Gastrocnemius medialis (tissue), 4 donors: ENCODE measurements around the gene MAVS. TPM values are rescaled to one million over a fixed set of nuclear protein-coding genes. Genes with fewer than 3 reads are reported as not detected.

Experiments
- ATAC-seq, 2 donors: fragments of 150-250 bp; one replicate each; pipeline ENCODE4 v1.9.1; 2016
- DNase-seq, 2 donors: peaks; one replicate each; pipeline ENCODE4 v3.0.0-alpha.2; 2019
- H3K27ac ChIP-seq, 4 donors: fragments of 200-600 bp; sonication (generic); 1 replicate in 1 of 4; 2 replicates in 3 of 4; pipeline ENCODE4 v1.5.1; 2016 to 2018; ENCODE audit warnings: mild to moderate bottlenecking in 2 of 4, moderate library complexity in 1 of 4
- H3K27me3 ChIP-seq, 3 donors: fragments of 200-600 bp; sonication (generic) in 2 of 3; 1 replicate in 1 of 3; 2 replicates in 2 of 3; pipeline versions ENCODE4 v1.5.1 to v1.6.0; 2016 to 2019; ENCODE audit warnings: mild to moderate bottlenecking in 1 of 3, moderate library complexity in 1 of 3
- H3K36me3 ChIP-seq, 2 donors: fragments of 200-600 bp; sonication (generic) in 1 of 2; one replicate each; pipeline ENCODE4 v1.5.1; 2017 to 2018
- H3K4me1 ChIP-seq, 2 donors: fragments of 200-600 bp; sonication (generic) in 1 of 2; one replicate each; pipeline ENCODE4 v1.5.1; 2016 to 2017; ENCODE audit warnings: mild to moderate bottlenecking in 2 of 2
- H3K4me3 ChIP-seq, 4 donors: fragments of 200-600 bp; sonication (generic) in 3 of 4; 1 replicate in 1 of 4; 2 replicates in 3 of 4; pipeline ENCODE4 v1.5.1; 2016 to 2019; ENCODE audit warnings: mild to moderate bottlenecking in 2 of 4
- H3K9me3 ChIP-seq, 3 donors: fragments of 200-600 bp; sonication (generic) in 2 of 3; 1 replicate in 1 of 3; 2 replicates in 2 of 3; pipeline ENCODE4 v1.5.1; 2016 to 2019
- POLR2A ChIP-seq, 2 donors: fragments of 450-650 bp; IDR thresholded peaks; one replicate each; pipeline ENCODE4 v1.6.1; 2017; ENCODE audit warnings: antibody characterized with exemption in 2 of 2, mild to moderate bottlenecking in 2 of 2, moderate library complexity in 2 of 2
- in situ Hi-C, 4 donors: fragments of 200-750 bp; cut with MboI; loops; one replicate each; pipeline versions ENCODE4 v1.15.0 to v1.8.0; 2017; ENCODE audit warnings: low sequenced_read_pairs in 4 of 4
- intact Hi-C: fragments of 100-400 bp; cut with DNase I; formaldehyde crosslinking; loops from one replicate; pipeline ENCODE4 v1.15.1; 2023; ENCODE audit warnings: low total_unique reads
- total RNA-seq, 4 donors: library from RNA; depleted of rRNA; stranded (reverse); fragments of >200 nt; gene quantifications; one replicate each; pipeline versions ENCODE4 v1.1.0 to v1.2.3, GENCODE V29; 2016
- TF ChIP-seq, protein P1 (sequence below), 5 experiments: fragments of 450-650 bp in 3 of 5; fragments of 200-600 bp in 2 of 5; sonication (generic) in 2 of 5; IDR thresholded peaks in 4 of 5; conservative IDR thresholded peaks in 1 of 5; 1 replicate in 4 of 5; 2 replicates in 1 of 5; pipeline ENCODE4 v1.5.1; 2016 to 2019; ENCODE audit warnings: antibody characterized with exemption in 5 of 5, mild to moderate bottlenecking in 3 of 5, moderate library complexity in 3 of 5

MAVS gene
- total RNA-seq, 4 donors from 2014 or later: 37.9 to 64.5 (median 44.4) TPM

DNA sequence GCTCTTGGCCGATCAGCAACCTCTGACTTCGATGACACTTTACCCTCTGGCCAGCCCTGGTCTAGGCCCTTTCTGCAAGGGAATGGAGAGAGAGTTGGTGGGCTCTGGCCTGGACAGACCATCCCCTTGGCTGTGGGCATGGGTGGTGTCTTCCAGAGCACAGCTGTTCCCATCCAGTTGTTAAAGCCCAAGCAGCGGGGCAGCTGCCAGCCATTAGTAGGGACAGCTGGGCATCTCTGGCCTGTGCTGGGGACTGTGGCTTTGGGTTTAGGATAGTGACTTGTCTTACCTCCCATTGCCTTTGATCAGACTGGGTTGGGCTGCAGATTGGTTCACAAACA, 47.8 kb upstream of the MAVS start:
- Histone ChIP-seq H3K9me3 (no peaks in the 10 kb centered on the region), H3K4me3 (no peak overlapping the region), H3K4me1 (peaks cover 0 to 5% of the 10 kb centered on the region in 2 donors), H3K27ac (peak overlapping the region in 1 of 4 donors; percentile 48), H3K27me3 (no peaks in the 10 kb centered on the region), H3K36me3 (no peaks in the 10 kb centered on the region)
- no peak for DNase-seq
- TF ChIP-seq, protein P1, sequence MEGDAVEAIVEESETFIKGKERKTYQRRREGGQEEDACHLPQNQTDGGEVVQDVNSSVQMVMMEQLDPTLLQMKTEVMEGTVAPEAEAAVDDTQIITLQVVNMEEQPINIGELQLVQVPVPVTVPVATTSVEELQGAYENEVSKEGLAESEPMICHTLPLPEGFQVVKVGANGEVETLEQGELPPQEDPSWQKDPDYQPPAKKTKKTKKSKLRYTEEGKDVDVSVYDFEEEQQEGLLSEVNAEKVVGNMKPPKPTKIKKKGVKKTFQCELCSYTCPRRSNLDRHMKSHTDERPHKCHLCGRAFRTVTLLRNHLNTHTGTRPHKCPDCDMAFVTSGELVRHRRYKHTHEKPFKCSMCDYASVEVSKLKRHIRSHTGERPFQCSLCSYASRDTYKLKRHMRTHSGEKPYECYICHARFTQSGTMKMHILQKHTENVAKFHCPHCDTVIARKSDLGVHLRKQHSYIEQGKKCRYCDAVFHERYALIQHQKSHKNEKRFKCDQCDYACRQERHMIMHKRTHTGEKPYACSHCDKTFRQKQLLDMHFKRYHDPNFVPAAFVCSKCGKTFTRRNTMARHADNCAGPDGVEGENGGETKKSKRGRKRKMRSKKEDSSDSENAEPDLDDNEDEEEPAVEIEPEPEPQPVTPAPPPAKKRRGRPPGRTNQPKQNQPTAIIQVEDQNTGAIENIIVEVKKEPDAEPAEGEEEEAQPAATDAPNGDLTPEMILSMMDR (IDR thresholded peaks at IDR 0.05 in 4 of 5, conservative IDR thresholded peaks at IDR 0.05 in 1 of 5): no peak
- no peak for TF ChIP-seq POLR2A (IDR thresholded peaks at IDR 0.05)
- no peak for ATAC-seq
- in situ Hi-C loops (no loop called here), intact Hi-C loops (no loop called here)

DNA sequence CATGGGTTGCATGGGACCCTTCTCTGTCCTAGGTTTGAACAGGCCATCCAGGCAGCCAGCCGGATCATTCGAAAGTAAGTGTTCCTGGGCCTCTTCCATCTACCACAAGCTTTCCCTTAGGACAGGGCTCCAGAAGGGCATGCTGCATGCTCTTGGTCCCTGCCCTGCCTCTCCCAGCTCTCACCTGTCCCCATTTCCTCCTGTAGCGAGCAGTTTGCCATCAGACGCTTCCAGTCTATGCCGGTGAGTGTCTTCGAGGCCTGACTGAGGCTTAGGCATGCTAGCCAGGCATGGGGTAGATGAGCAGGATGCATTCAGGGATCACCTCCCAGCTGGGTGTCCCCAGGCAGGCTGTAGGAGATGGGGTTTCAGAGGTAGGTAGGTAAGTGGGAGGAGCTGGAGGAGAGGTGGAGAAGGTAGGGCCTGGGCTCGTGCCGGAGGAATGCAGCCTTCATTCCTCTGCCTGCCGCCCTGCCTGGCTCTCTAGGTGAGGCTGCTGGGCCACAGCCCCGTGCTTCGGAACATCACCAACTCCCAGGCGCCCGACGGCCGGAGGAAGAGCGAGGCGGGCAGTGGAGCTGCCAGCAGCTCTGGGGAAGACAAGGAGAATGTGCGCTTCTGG, 46.3 kb upstream of the MAVS start:
- peaks cover 0 to 5% of the 10 kb centered on the region in 2 donors for H3K4me1 ChIP-seq
- H3K9me3 ChIP-seq: no peaks in the 10 kb centered on the region
- in situ Hi-C loops (no loop called here), intact Hi-C loops (no loop called here)
- no peak for ATAC-seq
- H3K27me3 ChIP-seq: no peaks in the 10 kb centered on the region
- H3K27ac ChIP-seq: no peak overlapping the region
- H3K4me3 ChIP-seq: no peak overlapping the region
- no peak for TF ChIP-seq POLR2A (IDR thresholded peaks at IDR 0.05)
- TF ChIP-seq, protein P1 (IDR thresholded peaks at IDR 0.05 in 4 of 5, conservative IDR thresholded peaks at IDR 0.05 in 1 of 5): no peak
- no peak for DNase-seq
- no peaks in the 10 kb centered on the region for H3K36me3 ChIP-seq

DNA sequence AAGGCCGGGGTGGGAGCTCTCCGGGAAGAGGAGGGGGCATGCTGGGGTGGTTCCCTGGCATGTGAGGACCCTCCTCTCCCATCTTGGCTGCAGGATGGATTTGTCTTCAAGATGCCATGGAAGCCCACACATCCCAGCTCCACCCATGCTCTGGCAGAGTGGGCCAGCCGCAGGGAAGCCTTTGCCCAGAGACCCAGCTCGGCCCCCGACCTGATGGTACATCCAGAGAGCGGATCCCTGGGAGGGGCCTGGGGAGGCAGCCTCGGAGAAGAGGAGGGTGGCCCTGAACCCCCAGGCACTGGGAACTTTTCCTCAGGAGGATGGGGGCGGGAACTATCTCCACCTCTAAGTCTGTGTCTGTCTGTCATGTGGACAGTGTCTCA, 45.8 kb upstream of the MAVS start:
- Histone ChIP-seq H3K27me3 (no peaks in the 10 kb centered on the region), H3K9me3 (no peaks in the 10 kb centered on the region), H3K27ac (no peak overlapping the region), H3K36me3 (no peaks in the 10 kb centered on the region), H3K4me1 (peaks cover 5 to 8% of the 10 kb centered on the region in 2 donors), H3K4me3 (no peak overlapping the region)
- ATAC-seq (no peak), DNase-seq (no peak)
- no peak for TF ChIP-seq POLR2A (IDR thresholded peaks at IDR 0.05)
- TF ChIP-seq, protein P1 (IDR thresholded peaks at IDR 0.05 in 4 of 5, conservative IDR thresholded peaks at IDR 0.05 in 1 of 5): no peak
- intact Hi-C loops (no loop called here), in situ Hi-C loops (no loop called here)

DNA sequence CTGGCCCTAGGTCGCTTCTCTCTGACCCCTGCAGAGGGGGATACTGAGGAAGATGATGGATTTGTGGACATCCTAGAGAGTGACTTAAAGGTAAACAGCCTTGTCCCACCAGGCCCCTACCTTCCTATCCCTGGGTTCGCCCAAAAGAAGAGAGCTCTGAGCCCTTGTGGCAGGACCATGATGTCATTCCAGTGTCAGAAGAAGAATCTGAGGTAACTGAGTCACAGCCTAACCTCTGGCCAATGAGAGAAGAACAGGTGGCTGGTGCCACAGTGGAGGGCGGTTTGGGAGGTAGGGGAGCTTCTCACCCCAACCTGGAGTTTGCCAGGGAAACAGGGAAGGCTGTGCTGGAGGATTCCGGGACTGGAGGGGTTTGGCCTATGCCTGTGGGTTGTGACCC, 45.3 kb upstream of the MAVS start:
- H3K36me3 ChIP-seq: no peaks in the 10 kb centered on the region
- H3K4me3 ChIP-seq: no peak overlapping the region
- no peaks in the 10 kb centered on the region for H3K9me3 ChIP-seq
- in situ Hi-C loops: no loop called here
- TF ChIP-seq, protein P1 (IDR thresholded peaks at IDR 0.05 in 4 of 5, conservative IDR thresholded peaks at IDR 0.05 in 1 of 5): no peak
- TF ChIP-seq POLR2A (IDR thresholded peaks at IDR 0.05): no peak
- H3K27ac ChIP-seq: no peak overlapping the region
- no peaks in the 10 kb centered on the region for H3K27me3 ChIP-seq
- ATAC-seq (no peak), DNase-seq (no peak)
- peaks cover 9 to 12% of the 10 kb centered on the region in 2 donors for H3K4me1 ChIP-seq
- intact Hi-C loops: no loop called here

DNA sequence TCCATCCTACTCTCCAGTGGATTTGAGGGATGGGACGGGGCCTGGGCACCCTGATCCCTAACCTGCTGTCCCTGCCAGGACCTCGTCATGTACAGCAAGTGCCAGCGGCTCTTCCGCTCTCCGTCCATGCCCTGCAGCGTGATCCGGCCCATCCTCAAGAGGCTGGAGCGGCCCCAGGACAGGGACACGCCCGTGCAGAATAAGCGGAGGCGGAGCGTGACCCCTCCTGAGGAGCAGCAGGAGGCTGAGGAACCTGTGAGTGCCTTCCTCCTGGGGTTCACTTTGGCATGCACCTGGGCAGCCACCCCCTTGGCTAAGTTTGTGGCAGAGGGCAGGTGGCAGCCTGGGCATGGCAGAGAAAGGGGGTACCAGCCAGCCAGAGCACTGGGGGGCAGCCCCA, 44.8 kb upstream of the MAVS start:
- ATAC-seq (no peak), DNase-seq (no peak)
- Histone ChIP-seq H3K4me1 (peaks cover 9 to 14% of the 10 kb centered on the region in 2 donors), H3K36me3 (no peaks in the 10 kb centered on the region), H3K9me3 (no peaks in the 10 kb centered on the region), H3K27me3 (no peaks in the 10 kb centered on the region), H3K4me3 (no peak overlapping the region), H3K27ac (no peak overlapping the region)
- TF ChIP-seq POLR2A (IDR thresholded peaks at IDR 0.05): no peak
- TF ChIP-seq, protein P1 (IDR thresholded peaks at IDR 0.05 in 4 of 5, conservative IDR thresholded peaks at IDR 0.05 in 1 of 5): no peak
- in situ Hi-C loops (no loop called here), intact Hi-C loops (no loop called here)
